Measurements from ENCODE around the gene CDC42EP2. TPM values are rescaled to one million over a fixed set of nuclear protein-coding genes. Genes with fewer than 3 reads are reported as not detected.
A peak's percentile ranks its signal among the peaks of the same experiment; 100 is the strongest.

CDC42EP2 gene
- total and polyA plus RNA-seq, 2 experiments from 2014 or later = 32.1 to 37.9 TPM

DNA sequence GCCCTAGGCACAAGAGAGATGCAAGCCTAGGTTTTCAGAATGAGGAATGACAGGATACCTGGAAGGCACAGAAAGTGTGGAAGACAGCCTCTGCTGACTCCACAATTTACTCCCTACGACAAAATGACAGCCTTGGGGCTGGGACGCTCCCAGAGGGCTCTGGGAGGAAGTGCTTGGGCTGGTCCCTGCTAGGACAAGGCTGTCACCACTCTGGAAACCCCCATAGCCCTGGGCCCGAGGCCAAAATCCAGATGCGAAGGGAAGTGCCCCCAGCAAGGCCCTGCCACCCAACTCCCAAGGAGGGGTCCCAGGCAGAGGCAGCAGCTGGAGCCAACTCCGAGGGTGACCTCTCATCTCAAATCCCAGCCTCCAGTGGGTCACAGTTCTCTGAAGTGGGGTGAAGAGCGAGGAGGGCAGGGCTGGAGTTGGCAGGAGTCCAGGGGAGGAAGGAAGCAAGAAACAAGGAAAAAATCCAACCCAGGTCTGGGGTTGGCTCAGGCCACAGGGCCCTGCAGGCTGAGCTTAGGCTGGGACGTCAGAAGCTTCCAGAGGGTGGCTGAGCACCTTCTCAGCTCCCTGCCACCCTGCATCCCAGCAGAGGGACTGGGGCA lies 6.3 kb upstream of the CDC42EP2 start:
- no peak for TF ChIP-seq EZH2phosphoT487 (IDR thresholded peaks at IDR 0.05; ENCODE audit: insufficient read depth, low read depth)
- TF ChIP-seq EZH2 (IDR thresholded peaks at IDR 0.05; ENCODE audit: insufficient read depth, poor library complexity, severe bottlenecking) = no peak
- Histone ChIP-seq H3K4me3 (no peak overlapping the region), H3K4me1 (ENCODE audit: insufficient read depth) (peaks cover 6% of the 10 kb centered on the region; the same call in 1 of the 2 replicates), H3K27ac (no peak overlapping the region), H3K9me2 (ENCODE audit: insufficient read depth) (no peaks in the 10 kb centered on the region), H4K20me1 (ENCODE audit: insufficient read depth) (no peaks in the 10 kb centered on the region), H3K79me2 (ENCODE audit: insufficient read depth) (peaks cover 9% of the 10 kb centered on the region), H2AFZ (no peak overlapping the region), H3K9ac (no peak overlapping the region), H3F3A (ENCODE audit: insufficient read depth) (peaks cover 7% of the 10 kb centered on the region; the same call in 1 of the 2 replicates), H3K27me3 (replicated peaks; ENCODE audit: insufficient read depth) (no peaks in the 10 kb centered on the region), H3K9me3 (ENCODE audit: low read depth) (no peaks in the 10 kb centered on the region), H3K4me2 (ENCODE audit: unreplicated experiment) (no peak overlapping the region), H3K36me3 (ENCODE audit: low read depth) (no peaks in the 10 kb centered on the region)
- no peak for DNase-seq
- in situ Hi-C loops (cut with MboI) = no loop called here
- 61 to 76% methylated on average over 7 of the region's 7 CpGs for WGBS, 2 experiments (ENCODE audit: low coverage in 1 of 2, low lambda C conversion rate in 2 of 2, missing lambda C conversion rate in 2 of 2)

DNA sequence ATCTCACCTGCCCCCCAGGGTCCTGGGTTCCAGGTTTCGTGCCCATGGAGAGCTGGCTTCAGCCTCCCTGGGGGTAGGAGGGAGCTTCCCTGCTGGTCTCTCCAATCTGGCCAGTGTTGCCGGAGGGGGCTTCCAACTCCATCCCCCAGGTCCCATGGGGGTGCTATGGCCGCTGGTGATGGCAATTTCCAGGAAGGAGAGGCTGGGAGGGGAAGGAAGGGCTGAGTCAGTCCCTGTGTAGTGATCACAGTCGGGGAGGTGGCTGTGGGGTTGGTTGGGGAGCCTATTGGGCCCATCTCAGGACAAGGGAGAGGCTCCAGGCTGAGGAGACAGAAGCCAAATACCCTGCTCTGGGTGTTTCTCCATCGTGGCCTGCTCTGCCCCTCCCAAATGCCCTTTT lies 5.7 kb upstream of the CDC42EP2 start:
- no peaks in the 10 kb centered on the region for H4K20me1 ChIP-seq (ENCODE audit: insufficient read depth)
- no peak overlapping the region for H2AFZ ChIP-seq
- peaks cover 15% of the 10 kb centered on the region for H3K79me2 ChIP-seq (ENCODE audit: insufficient read depth)
- 36 to 47% methylated on average over 5 of the region's 5 CpGs for WGBS, 2 experiments (ENCODE audit: low coverage in 1 of 2, low lambda C conversion rate in 2 of 2, missing lambda C conversion rate in 2 of 2)
- no peaks in the 10 kb centered on the region for H3K36me3 ChIP-seq (ENCODE audit: low read depth)
- H3F3A ChIP-seq (ENCODE audit: insufficient read depth) = peaks cover 10% of the 10 kb centered on the region; the same call in 1 of the 2 replicates
- no peaks in the 10 kb centered on the region for H3K9me3 ChIP-seq (ENCODE audit: low read depth)
- H3K9me2 ChIP-seq (ENCODE audit: insufficient read depth) = no peaks in the 10 kb centered on the region
- peaks cover 12% of the 10 kb centered on the region for H3K4me1 ChIP-seq (ENCODE audit: insufficient read depth)
- TF ChIP-seq EZH2phosphoT487 (IDR thresholded peaks at IDR 0.05; ENCODE audit: insufficient read depth, low read depth) (no peak), EZH2 (IDR thresholded peaks at IDR 0.05; ENCODE audit: insufficient read depth, poor library complexity, severe bottlenecking) (no peak)
- in situ Hi-C loops (cut with MboI) = no loop called here
- H3K4me2 ChIP-seq (ENCODE audit: unreplicated experiment) = no peak overlapping the region
- H3K27me3 ChIP-seq (replicated peaks; ENCODE audit: insufficient read depth) = no peaks in the 10 kb centered on the region
- DNase-seq = peak; percentile 40
- H3K27ac ChIP-seq = no peak overlapping the region
- H3K4me3 ChIP-seq = no peak overlapping the region
- H3K9ac ChIP-seq = no peak overlapping the region

DNA sequence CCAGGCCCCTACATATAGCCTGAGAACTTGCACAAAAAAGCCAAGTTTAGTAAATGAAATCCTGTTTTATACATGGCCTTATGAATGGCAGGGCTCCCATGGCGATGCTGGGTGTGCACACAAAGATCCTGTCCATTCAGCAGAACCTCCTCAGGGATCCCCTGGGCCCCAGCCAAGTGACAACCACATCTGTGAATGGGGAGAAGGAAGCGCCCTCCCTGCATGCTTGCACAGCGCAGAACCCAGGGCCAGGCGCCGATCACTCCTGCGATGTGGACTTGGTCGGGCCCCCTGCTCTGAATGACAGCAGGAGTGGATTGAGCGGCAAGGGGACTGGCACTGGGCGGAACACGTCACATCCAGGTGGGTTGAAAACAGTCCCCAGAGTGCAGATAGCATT lies 4.5 kb upstream of the CDC42EP2 start:
- no peak for DNase-seq
- no peak overlapping the region for H3K27ac ChIP-seq

DNA sequence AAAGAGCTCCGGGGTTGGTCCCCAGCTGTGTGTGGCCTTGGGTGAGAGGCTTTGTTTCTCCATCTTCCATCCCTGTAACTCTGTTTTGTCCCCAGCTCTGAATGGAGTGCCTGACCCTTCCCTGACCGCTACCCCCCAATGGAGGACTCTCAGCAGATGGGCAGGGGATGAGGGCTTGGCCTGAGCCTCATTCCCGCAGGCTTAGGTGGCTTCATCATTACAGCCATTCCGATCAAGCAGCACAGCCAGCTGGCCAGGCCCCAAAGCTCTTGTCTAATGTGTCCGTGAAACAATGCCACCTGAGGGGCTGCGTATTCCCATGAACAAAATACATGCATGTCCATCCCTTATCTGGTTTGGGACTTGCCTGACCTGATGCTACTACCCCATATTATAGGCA lies 3.9 kb upstream of the CDC42EP2 start:
- Histone ChIP-seq H3K9me3 (ENCODE audit: low read depth) (no peaks in the 10 kb centered on the region), H3K9me2 (ENCODE audit: insufficient read depth) (no peaks in the 10 kb centered on the region), H3K4me1 (ENCODE audit: insufficient read depth) (peaks cover 13% of the 10 kb centered on the region), H3K27me3 (replicated peaks; ENCODE audit: insufficient read depth) (no peaks in the 10 kb centered on the region), H2AFZ (no peak overlapping the region), H3K79me2 (ENCODE audit: insufficient read depth) (peaks cover 25% of the 10 kb centered on the region), H3K9ac (no peak overlapping the region), H4K20me1 (ENCODE audit: insufficient read depth) (no peaks in the 10 kb centered on the region), H3F3A (ENCODE audit: insufficient read depth) (peaks cover 14% of the 10 kb centered on the region), H3K4me2 (ENCODE audit: unreplicated experiment) (no peak overlapping the region), H3K27ac (no peak overlapping the region), H3K4me3 (no peak overlapping the region), H3K36me3 (ENCODE audit: low read depth) (no peaks in the 10 kb centered on the region)
- in situ Hi-C loops (cut with MboI) = no loop called here
- DNase-seq = no peak
- WGBS, 2 experiments (ENCODE audit: low coverage in 1 of 2, low lambda C conversion rate in 2 of 2, missing lambda C conversion rate in 2 of 2) = 61 to 72% methylated on average over 6 of the region's 6 CpGs
- no peak for TF ChIP-seq EZH2phosphoT487 (IDR thresholded peaks at IDR 0.05; ENCODE audit: insufficient read depth, low read depth)

More for the DNA sequence above, 4.5 kb upstream of the CDC42EP2 start:
- no peaks in the 10 kb centered on the region for H3K9me3 ChIP-seq (ENCODE audit: low read depth)
- H2AFZ ChIP-seq = no peak overlapping the region
- H3K9me2 ChIP-seq (ENCODE audit: insufficient read depth) = no peaks in the 10 kb centered on the region
- WGBS, 2 experiments (ENCODE audit: low coverage in 1 of 2, low lambda C conversion rate in 2 of 2, missing lambda C conversion rate in 2 of 2) = 80 to 84% methylated on average over 10 of the region's 10 CpGs
- peaks cover 20% of the 10 kb centered on the region for H3K79me2 ChIP-seq (ENCODE audit: insufficient read depth)
- H3K27me3 ChIP-seq (replicated peaks; ENCODE audit: insufficient read depth) = no peaks in the 10 kb centered on the region
- H3K9ac ChIP-seq = no peak overlapping the region
- no peak overlapping the region for H3K4me3 ChIP-seq
- H3K4me2 ChIP-seq (ENCODE audit: unreplicated experiment) = no peak overlapping the region
- in situ Hi-C loops (cut with MboI) = no loop called here
- no peaks in the 10 kb centered on the region for H4K20me1 ChIP-seq (ENCODE audit: insufficient read depth)
- H3K36me3 ChIP-seq (ENCODE audit: low read depth) = no peaks in the 10 kb centered on the region
- H3F3A ChIP-seq (ENCODE audit: insufficient read depth) = peaks cover 14% of the 10 kb centered on the region; the same call in 1 of the 2 replicates
- TF ChIP-seq EZH2phosphoT487 (IDR thresholded peaks at IDR 0.05; ENCODE audit: insufficient read depth, low read depth) = no peak
- no peak for TF ChIP-seq EZH2 (IDR thresholded peaks at IDR 0.05; ENCODE audit: insufficient read depth, poor library complexity, severe bottlenecking)
- H3K4me1 ChIP-seq (ENCODE audit: insufficient read depth) = peaks cover 13% of the 10 kb centered on the region
